ENCODE measurements around the gene PAM16.

Gene PAM16

GRCh38 chr16:4313563-4314531, 37.3 kb downstream of the PAM16 start:
- Mint-ChIP-seq H3K9me3 (no peaks in the 10 kb centered on the region), H3K4me3 (peak overlapping the region; percentile 90), H3K27ac (no peak overlapping the region), H3K4me1 (peaks cover 31% of the 10 kb centered on the region), H3K27me3 (ENCODE audit: low read depth, poor library complexity) (peaks cover 4% of the 10 kb centered on the region), H3K36me3 (ENCODE audit: low read depth) (no peaks in the 10 kb centered on the region)
- DNase-seq = peak; percentile 76
- TF ChIP-seq CTCF (IDR thresholded peaks at IDR 0.05) = peak; percentile 72

GRCh38 chr16:4309833-4310266, 41.3 kb downstream of the PAM16 start:
- H3K27ac Mint-ChIP-seq = no peak overlapping the region
- peaks cover 41% of the 10 kb centered on the region for H3K4me1 Mint-ChIP-seq
- H3K9me3 Mint-ChIP-seq = no peaks in the 10 kb centered on the region
- no peak overlapping the region for H3K4me3 Mint-ChIP-seq
- no peaks in the 10 kb centered on the region for H3K36me3 Mint-ChIP-seq (ENCODE audit: low read depth)
- TF ChIP-seq CTCF (IDR thresholded peaks at IDR 0.05) = peak; percentile 54
- DNase-seq = peak; percentile 72
- H3K27me3 Mint-ChIP-seq (ENCODE audit: low read depth, poor library complexity) = peaks cover 4% of the 10 kb centered on the region

- Mint-ChIP-seq H3K36me3 (ENCODE audit: low read depth) (no peaks in the 10 kb centered on the region), H3K4me3 (no peak overlapping the region), H3K27ac (no peak overlapping the region), H3K9me3 (no peaks in the 10 kb centered on the region), H3K27me3 (ENCODE audit: low read depth, poor library complexity) (peaks cover 4% of the 10 kb centered on the region), H3K4me1 (peaks cover 40% of the 10 kb centered on the region)
- TF ChIP-seq CTCF (IDR thresholded peaks at IDR 0.05) = no peak
- no peak for DNase-seq
Observed at GRCh38 chr16:4309102-4309832, 41.9 kb downstream of the PAM16 start.

GRCh38 chr16:4307215-4308037, 43.7 kb downstream of the PAM16 start:
- H3K4me3 Mint-ChIP-seq = peak overlapping the region; percentile 89

More at GRCh38 chr16:4307215-4308037, 43.7 kb downstream of the PAM16 start:
- peaks cover 44% of the 10 kb centered on the region for H3K4me1 Mint-ChIP-seq
- H3K27ac Mint-ChIP-seq = peak overlapping the region; percentile 96
- no peaks in the 10 kb centered on the region for H3K9me3 Mint-ChIP-seq
- peak; percentile 93 for DNase-seq
- TF ChIP-seq CTCF (IDR thresholded peaks at IDR 0.05) = no peak
- H3K36me3 Mint-ChIP-seq (ENCODE audit: low read depth) = no peaks in the 10 kb centered on the region
- H3K27me3 Mint-ChIP-seq (ENCODE audit: low read depth, poor library complexity) = no peaks in the 10 kb centered on the region

All from nephron progenitor cell (in vitro differentiated cells).